NCI-H146 treated with DMSO at 0.1 percent for 48 hours (cell line): ENCODE results near the gene ZBED4.

Experiments
- DNase-seq: peaks from one replicate; lab custom pipeline; 2025; ENCODE audit not compliant: unreplicated experiment; lab: John Stamatoyannopoulos, UW

ZBED4 gene

DNA sequence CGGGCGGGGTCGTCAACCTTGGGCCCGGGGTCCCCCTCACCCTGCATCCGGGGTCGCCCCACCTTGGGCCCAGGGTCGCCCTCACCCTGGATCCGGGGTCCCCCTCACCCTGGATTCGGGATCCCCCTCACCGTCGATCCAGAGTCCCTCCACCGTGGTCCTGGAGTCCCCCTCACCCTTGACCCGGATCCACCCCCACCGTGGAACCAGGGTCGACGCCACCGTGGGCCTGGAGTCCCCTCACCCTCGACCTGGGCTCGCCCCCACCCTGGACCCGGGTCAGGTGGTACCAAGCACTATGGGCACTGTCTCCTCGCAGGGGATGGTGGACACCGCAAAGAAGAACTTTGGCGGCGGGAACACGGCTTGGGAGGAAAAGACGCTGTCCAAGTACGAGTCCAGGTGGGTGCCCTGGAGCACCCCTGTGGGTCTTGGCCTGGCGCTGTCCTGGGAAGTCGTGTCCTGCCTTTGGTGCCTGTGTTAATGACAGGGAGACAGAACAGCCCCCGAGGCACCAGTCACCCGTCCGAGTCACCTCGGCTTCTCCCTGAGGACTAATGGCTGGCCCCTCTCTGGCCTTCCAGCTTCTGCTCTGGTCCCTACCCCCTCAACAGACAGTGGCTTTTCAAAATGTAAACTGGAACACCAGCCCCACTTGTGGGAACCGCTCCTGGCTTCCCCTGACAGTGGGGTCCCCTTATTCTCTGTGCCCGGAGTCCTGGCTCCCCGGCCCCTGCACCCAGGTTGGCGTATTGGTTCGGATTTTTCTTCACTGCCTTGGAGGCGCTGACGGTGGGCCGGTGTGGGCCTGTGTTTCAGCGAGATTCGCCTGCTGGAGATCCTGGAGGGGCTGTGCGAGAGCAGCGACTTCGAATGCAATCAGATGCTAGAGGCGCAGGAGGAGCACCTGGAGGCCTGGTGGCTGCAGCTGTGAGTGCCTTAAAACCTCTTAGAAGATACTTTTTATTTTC lies 65.6 kb downstream of the ZBED4 start:
- DNase-seq: no peak

DNA sequence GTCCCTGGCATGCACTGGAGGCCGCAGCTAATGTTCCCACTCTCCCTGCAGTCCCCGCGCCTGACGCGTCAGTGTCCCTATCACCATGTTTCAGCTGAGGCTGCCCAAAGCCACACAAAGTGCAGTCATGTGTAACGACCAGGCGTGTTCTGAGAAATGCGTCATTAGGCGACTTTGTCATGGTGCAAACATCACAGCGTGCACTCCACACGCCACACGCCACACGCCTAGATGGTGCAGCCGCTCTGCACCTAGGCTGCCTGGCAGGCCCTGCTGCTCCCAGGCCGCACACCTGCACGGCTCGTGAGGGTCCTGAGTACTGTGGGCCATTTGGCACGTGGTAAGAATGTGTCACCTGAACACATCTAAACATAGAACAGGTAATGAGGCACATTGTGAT lies 67.2 kb downstream of the ZBED4 start:
- DNase-seq: no peak

DNA sequence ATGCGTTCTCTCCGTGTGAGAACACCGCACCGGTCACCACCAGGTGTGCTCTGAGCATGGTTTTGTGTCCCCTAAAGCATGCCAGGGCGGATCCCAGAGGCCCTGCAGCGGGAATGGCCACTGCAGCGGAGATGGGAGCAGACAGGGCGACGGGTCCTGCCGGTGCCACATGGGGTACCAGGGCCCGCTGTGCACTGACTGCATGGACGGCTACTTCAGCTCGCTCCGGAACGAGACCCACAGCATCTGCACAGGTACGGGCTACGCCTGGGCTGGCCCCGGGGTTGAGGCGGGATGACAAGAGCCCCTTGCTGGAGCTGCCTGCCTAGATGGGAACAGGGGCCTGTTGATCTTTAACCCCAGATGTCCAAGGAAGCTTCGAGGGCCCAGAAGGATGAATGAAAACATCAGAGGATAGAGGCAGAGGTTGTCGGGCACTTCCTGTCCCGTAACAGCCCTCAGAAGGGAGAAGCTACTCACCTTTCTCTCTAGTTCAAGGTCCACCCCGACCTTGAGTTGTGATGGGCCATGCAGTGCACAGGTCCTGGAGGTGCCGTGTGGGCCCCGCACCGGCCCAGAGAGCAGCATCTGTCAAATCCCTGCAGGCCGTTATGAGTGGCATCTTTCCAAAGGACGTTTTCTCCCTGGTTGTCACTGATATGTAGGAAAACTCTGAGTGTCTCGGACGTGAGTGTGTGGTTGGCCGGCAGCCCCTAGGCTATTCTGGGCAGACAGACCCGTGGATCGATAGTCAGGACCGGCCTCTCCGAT lies 68.0 kb downstream of the ZBED4 start:
- DNase-seq: no peak

DNA sequence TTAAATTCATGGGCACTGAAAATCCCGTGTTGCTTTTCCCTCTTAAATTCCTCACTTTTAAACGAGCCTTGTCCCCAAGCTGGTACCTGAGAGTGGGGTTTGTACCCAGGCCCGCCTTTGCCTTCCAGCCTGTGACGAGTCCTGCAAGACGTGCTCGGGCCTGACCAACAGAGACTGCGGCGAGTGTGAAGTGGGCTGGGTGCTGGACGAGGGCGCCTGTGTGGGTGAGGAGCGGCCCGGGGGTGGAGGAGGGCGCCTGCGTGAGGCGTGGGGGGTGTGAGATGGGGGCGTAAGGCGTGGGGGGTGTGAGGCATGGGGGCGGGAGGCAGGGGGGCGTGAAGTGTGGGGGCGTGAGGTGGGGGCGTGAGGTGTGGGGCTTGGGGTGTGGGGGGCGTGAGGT lies 68.8 kb downstream of the ZBED4 start:
- no peak for DNase-seq

DNA sequence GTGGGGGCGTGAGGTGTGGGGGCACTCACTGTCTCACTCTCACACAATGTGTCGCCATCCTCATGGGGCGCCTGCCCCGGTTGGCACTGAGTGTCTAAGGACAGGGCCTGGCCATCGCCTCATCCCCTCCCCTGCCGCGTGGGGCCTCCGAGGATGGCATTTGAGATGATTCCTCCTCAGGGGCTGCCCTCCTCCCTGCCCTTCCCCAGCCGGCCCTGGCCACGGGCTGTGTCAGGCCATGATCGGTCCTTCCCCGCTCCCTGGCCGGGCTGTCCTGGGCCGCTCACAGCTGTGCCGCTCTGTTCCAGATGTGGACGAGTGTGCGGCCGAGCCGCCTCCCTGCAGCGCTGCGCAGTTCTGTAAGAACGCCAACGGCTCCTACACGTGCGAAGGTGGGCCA lies 69.3 kb downstream of the ZBED4 start:
- no peak for DNase-seq

DNA sequence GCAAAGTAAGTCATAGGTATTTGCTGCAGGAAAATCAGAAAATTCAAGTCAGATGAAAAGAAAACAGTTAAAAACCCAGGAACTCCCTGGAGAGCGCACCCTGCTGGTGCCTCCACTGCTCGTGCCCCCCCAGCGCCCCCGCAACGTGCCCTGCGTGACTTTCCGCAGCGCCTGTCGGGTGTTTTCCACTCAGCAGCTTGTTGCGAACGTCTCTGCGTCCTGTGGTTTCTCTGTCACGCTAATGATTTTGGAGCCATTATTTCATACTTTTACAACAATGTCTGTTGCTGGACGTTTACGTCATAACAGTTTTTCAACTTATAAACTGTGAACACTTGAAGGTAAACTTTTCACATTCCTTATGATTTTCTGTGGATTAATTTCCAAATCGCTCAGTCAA lies 69.8 kb downstream of the ZBED4 start:
- DNase-seq: no peak

DNA sequence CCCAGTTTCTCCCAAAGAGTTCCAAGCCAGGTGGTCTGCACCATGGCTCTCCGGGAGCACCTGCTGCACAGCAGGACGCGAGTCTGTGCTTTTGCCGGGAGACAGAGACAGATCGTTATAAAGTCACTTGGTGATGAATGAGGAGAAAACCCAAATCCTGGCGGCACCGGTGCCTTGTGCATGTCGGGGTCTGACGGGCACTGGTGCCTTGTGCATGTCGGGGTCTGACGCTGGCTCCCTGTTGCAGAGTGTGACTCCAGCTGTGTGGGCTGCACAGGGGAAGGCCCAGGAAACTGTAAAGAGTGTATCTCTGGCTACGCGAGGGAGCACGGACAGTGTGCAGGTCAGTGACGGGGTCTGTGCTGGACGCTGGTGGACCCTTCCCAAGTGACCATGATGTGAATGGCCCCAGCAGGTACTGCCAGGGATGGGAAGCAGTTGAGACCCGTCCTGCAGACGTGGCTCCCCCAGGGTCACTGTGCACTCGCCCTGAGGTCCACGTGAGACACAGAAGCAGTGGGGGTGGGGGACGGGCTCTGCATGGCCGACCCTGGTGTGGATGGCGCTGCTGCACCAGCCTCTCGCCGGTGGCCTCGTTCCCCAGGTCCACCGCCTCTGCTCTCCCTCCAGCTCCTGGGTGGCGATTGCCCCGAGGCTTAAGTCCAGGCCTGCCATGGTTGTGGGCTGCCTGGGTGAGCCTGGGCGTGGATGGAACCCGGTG lies 70.6 kb downstream of the ZBED4 start:
- no peak for DNase-seq

DNA sequence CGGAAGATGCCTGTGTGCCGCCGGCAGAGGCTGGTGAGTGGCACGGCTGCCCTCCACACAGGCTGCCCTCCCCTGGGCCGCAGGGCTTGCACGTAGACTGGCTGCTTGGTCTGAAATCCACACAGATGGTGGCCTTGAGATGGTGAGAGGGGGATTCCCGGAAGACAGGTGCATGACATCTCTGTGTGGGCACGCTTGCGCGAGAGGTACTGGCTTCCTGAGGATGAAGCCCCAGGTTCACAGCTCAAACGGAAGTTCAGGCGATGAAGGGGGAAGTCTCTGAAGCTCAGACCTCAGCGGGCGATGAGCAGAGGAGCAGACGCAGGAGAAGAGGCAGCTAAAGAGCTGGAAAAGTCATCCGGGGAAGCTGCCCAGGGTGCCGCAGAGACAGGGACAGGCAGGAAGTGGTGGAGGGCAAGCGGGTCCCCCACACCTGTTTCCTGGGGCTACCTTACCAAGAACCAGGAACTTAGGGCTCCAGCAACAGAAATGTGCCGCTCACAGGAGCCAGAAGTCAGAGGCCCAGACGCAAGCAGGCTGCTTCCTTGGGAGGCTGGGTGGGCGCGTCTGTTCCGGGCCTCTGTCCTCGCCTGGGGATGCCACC lies 72.0 kb downstream of the ZBED4 start:
- DNase-seq: no peak

DNA sequence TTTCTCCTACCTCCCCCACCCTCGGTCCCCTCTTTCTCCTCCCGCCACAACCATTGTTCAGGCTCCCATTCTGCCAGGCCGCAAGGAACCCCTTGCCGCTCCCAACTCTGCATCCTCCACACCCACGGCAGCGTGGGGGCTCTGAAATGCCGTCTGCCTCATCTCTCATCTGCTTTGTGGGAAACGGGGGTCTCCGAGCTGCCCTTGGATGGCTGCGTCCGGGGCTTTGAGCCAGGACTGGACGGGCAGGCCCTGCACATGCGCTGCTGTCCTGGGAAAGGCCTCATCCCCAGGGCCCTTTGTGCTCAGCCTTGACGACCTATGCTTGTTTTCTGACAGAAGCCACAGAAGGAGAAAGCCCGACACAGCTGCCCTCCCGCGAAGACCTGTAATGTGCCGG lies 73.3 kb downstream of the ZBED4 start:
- DNase-seq: no peak

DNA sequence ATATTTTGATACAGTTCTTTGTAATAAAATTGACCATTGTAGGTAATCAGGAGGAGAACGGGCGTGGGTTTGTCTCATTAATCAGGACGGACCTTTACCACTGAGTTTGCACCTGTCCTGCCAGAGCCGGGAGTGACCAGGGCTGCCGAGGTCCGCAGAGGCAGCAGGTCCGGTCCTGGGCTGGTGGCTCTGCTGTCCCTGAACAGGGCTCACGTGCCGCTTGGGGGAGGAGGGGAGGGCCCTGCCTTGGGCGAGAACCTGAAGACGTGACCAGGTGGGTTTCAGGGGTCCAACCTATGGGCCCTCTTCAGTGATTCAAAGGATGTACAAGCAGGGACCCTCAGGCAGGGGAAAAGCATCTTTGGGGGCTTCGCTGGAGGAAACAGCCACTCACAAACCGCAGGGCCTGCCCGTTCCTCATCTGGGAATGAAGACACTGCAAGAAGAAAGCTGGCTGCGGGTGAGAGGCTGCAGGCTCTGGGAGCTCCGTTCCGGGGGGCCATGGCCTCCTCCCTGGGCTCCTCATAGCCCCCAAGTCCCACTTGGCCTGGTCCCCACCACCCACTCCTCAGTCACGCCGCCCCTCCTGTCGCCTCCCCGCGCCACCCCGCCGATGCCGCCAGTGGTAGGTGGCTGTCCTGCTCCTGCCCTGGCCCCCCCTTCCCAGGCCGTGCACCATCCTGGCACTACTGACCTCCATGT lies 74.0 kb downstream of the ZBED4 start:
- DNase-seq: no peak

DNA sequence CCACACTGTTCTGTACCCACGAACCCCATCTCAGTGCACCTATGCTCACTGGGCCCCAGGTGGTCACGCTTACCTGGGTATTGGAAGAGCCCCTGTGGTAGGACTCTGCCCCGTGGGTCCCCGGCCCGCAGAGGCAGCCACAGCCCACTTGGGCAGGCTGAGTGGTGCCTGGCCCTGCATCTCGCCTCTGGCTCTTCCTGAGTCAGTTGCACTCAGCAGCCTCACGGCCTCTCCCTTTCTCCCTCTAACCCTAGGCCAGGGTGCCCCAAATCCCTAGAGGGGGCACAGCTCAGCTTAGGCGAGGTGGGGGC lies 74.5 kb downstream of the ZBED4 start:
- DNase-seq: no peak

DNA sequence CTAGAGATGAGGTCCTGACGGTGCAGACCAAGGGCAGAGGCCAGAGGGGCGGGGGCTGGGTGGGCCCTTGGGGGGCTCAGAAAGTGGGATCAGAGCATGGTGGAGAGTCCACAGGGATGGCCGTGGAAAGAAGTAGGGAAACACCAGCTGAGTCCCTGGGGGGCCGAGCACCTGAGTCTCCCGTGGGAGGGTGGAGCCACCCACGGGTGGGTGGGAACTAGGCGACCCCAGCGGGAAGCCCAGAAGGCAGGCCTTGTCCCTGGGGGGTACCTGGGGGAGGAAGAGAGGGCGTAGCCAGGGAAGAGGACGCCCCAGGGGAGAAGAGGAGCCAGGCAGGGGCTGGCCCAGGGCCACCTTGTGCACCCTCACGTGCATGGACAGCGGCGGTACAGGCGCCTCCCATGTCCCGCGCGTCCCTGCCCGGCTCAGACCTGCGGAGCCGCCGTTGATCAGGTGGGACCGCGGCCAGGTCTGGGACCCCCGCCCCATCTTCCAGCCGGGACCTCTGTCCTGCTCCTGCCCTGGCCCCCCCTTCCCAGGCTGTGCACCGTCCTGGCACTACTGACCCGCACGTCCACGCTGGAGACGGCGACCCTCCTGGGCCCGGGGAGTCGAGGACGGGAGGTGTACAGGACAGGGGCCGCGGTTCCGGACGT lies 75.0 kb downstream of the ZBED4 start:
- DNase-seq: no peak

DNA sequence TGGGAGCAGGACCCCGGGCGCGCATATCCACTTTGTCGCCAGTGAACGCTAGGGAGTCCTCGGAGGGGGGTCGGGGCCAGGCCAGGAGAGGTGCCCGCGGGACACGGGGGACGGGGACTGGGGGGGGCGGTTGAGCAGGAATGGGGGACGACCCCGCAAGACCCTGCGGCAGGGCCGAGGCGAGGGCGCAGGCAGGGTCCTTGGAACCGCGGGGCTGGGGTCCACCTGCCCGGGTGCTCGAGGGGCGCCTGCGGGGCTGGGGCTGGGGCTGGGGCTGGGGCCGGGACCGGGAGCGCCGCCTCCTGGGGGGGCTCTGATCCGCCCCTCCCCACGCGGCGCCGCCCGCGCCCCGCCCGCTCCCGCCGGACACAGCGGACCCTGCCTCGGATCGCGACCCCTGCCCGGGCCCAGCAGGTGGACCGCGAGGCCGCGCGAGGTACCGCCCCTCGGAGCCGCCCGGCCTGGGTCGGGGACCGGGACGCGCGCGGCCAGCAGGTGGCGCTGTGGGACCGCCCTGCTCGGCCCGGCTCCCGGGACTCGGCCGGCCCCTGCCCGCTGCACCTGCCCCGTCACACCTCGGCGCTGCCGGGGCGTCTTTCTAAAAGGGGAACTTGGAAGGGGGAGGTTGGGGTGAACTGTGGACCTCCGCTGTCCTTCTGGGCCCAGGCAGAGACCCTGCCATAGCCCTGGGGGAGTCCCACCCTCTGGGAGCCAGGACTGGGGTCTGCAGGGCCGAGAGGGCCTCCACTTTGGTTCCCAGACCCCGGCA lies 75.8 kb downstream of the ZBED4 start:
- DNase-seq: peak; percentile 4

DNA sequence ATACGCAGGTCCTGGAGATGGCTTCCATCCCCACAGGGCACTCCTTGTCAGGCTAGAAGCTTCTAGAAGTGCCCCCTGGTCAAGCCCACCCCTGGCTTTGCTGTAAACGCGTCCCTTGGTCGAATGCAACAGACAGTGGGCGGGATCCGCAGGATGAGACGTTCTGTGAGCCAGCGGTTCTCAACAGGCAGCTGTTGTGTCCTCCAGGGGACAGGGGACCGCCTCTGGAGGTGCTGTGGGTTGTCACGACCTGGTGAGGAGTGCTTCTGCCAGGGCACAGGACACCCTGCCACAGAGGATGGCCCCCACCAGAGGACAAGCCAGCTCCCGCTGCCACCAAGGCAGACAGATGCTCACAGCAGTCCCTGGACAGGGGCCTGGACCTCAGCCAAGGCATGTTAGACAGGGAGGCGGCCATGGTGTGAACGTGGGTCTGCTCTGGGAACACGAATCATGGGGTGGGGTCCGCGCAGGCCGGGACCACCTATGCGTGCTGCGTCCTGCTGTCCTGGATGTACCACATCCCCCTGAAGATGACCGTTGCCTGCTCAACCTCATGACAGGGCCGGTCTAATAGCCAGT lies 76.4 kb downstream of the ZBED4 start:
- DNase-seq: no peak

DNA sequence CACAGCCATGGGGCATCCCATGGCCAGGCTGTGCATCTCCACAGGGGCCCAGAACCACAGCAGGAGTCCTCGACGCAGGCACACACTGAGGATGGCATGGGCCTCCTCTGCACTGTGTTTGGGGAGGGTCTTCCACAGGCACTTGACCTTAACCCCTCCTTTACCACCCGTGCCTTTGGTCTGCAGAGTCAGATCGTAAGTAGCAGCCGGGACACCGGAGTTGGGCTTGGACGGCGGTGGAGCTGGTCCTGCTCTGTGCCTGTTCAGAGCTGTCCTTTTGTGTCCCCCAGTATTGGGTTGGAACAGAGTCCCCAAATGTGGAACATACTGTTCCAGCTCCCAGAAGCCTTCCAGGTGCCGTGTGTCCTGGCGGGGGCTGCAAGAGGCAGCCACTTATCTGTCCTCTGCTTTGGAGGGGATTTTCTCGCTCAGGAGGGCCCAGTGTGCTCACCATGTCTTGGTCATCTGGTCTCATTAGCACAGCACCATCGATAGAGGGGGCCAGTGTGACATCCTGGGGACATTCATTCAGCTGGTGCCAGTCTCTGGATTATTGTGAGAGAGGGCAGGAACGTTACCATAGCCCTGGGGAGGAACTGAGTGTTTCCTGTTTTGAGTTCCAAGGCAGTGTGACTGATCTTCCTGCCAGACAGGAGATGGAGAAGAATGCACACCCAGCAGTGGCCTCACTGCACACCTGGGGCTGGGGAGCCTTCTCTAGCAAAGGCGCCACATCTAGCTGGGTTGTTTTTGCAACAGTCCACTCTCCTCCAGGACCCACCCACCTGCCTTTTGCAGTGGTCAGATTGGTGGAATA lies 77.2 kb downstream of the ZBED4 start:
- peak; percentile 15 for DNase-seq

DNA sequence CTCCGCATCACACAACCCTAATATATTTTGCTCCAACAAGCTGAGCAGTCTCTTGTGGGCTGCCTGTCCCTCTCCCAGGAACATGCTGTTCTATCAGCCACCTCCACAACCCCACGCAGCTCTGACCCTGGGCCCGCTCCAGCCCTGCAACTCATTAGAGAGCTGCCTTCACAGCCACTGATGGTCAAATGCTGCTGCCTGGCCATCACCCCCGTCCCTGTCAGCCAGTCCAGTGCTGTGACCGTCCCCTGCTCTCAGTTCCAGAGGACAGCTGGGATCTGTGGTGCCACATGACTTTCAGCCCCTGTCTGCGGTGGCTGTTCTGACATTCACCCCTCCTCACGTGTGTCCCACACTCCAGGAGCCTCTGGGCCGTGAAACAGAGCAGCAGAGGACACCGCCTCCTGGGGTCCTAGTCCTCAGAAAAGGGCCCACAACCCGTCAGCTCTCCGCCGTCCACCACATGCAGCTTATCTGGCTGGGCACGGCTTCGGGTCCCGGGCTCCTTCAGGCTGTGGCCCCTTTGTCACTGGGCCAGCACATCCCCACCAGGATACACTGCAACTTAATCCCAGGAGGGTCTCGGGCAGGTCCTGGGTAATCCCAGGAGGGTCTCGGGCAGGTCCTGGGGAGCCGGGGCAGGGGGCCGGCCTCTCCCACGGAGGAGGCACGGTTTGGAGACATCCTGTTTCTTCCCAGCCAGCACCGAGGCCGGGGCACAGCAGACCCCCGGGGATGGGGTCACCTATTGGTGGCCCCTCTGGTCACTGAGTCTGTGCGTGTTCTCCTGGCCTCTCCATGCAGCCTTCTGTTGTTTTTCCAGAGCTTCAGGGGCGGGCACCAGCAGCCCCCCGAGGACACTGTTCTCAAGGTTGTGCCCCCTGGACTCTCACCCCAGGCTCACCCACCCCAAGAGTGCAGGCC lies 79.9 kb downstream of the ZBED4 start:
- DNase-seq: no peak
